ENCODE results near the gene OPRM1. TPM values are rescaled to one million over a fixed set of nuclear protein-coding genes. Genes with fewer than 3 reads are reported as not detected.

OPRM1 gene
- total RNA-seq, 1 experiment from 2014 or later: not detected

DNA sequence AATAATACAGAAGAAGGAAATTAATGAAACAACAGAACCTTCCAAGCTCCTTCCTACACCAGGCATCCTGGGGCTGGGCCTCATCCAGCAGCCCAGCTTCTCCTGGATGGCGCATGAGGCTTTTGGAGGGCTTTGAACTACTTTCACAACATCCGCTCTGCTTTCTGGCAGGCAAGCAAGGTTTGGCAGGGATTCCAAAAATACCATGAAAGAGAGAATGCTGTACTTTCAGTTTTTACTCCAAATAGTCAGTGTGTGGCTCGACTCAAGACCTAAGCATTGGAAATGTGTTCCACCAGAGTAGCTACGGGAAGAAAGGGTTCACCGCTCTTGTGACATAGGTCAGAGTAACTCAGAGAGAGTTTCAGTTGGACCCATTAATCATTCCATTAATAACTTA is 125.4 kb downstream of the OPRM1 start:
- no peak overlapping the region for H3K4me3 ChIP-seq (replicated peaks in 1 of 2; ENCODE audit: low read depth in 1 of 2, low read length in 2 of 2)
- CTCF ChIA-PET: no interaction called here
- ATAC-seq (no peak), DNase-seq (ENCODE audit: low read depth, low spot score) (no peak)
- POLR2A ChIA-PET: no interaction called here
- no peaks in the 10 kb centered on the region for H3K4me1 ChIP-seq (ENCODE audit: control insufficient read depth in 1 of 2, insufficient read depth in 2 of 2, low read length in 2 of 2)
- RAD21 ChIA-PET (ENCODE audit: low non-redundant PET in 1 of 2, low total read pairs in 2 of 2, uncharacterized antibody in 2 of 2, unreplicated experiment in 2 of 2): no interaction called here
- H3K9ac ChIP-seq (ENCODE audit: low read length): no peak overlapping the region
- BruUV-seq (replicated peaks): no TSS peak
- no peaks in the 10 kb centered on the region for H4K20me1 ChIP-seq (ENCODE audit: insufficient read depth)
- H3K36me3 ChIP-seq (ENCODE audit: control insufficient read depth in 1 of 2, insufficient read depth in 2 of 2, low read length in 2 of 2): no peaks in the 10 kb centered on the region
- intact Hi-C loops (cut with micrococcal nuclease): no loop called here
- 0 out of 2 replicates have a peak, but pooled peaks cover 2% of the 10 kb centered on the region for H3K9me2 ChIP-seq (ENCODE audit: insufficient read depth)
- no peaks in the 10 kb centered on the region for H3K9me3 ChIP-seq (ENCODE audit: control insufficient read depth in 1 of 2, insufficient read depth in 1 of 2, low read depth in 1 of 2, low read length in 2 of 2)
- TF ChIP-seq TCF7L2 (IDR thresholded peaks at IDR 0.05; ENCODE audit: borderline replicate concordance, extremely low read depth, insufficient read depth, insufficient read length) (no peak), YY1 (IDR thresholded peaks at IDR 0.05; ENCODE audit: extremely low read depth, insufficient replicate concordance, low read depth, low read length) (no peak), CBX3 (IDR thresholded peaks at IDR 0.05; ENCODE audit: low read depth) (no peak), ZFX (IDR thresholded peaks at IDR 0.05) (no peak), ELF1 (IDR thresholded peaks at IDR 0.05; ENCODE audit: borderline replicate concordance, low read depth) (no peak), ZNF274 (IDR thresholded peaks at IDR 0.05; ENCODE audit: low read depth, low read length) (no peak), RAD21 (IDR thresholded peaks at IDR 0.05; ENCODE audit: low read depth) (no peak), JUND (IDR thresholded peaks at IDR 0.05) (no peak), POLR2A (IDR thresholded peaks at IDR 0.05; ENCODE audit: borderline replicate concordance, extremely low read depth, insufficient read depth, insufficient read length) (no peak), CEBPB (IDR thresholded peaks at IDR 0.05; ENCODE audit: low read depth) (no peak), EZH2phosphoT487 (IDR thresholded peaks at IDR 0.05; ENCODE audit: borderline replicate concordance) (no peak), SP1 (IDR thresholded peaks at IDR 0.05; ENCODE audit: low read depth) (no peak), EGR1 (IDR thresholded peaks at IDR 0.05; ENCODE audit: low read depth) (no peak), EZH2 (IDR thresholded peaks at IDR 0.05) (no peak), FOSL1 (IDR thresholded peaks at IDR 0.05; ENCODE audit: low read depth) (no peak), SRF (IDR thresholded peaks at IDR 0.05; ENCODE audit: low read depth) (no peak)
- TF ChIP-seq, protein P1, sequence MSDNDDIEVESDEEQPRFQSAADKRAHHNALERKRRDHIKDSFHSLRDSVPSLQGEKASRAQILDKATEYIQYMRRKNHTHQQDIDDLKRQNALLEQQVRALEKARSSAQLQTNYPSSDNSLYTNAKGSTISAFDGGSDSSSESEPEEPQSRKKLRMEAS (IDR thresholded peaks at IDR 0.05): no peak
- TF ChIP-seq, protein P2, sequence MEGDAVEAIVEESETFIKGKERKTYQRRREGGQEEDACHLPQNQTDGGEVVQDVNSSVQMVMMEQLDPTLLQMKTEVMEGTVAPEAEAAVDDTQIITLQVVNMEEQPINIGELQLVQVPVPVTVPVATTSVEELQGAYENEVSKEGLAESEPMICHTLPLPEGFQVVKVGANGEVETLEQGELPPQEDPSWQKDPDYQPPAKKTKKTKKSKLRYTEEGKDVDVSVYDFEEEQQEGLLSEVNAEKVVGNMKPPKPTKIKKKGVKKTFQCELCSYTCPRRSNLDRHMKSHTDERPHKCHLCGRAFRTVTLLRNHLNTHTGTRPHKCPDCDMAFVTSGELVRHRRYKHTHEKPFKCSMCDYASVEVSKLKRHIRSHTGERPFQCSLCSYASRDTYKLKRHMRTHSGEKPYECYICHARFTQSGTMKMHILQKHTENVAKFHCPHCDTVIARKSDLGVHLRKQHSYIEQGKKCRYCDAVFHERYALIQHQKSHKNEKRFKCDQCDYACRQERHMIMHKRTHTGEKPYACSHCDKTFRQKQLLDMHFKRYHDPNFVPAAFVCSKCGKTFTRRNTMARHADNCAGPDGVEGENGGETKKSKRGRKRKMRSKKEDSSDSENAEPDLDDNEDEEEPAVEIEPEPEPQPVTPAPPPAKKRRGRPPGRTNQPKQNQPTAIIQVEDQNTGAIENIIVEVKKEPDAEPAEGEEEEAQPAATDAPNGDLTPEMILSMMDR (IDR thresholded peaks at IDR 0.05 in 2 of 3, conservative IDR thresholded peaks at IDR 0.05 in 1 of 3; ENCODE audit: borderline replicate concordance in 1 of 3, insufficient read depth in 1 of 3, low read depth in 2 of 3, low read length in 2 of 3): no peak
- TF ChIP-seq, protein P3, sequence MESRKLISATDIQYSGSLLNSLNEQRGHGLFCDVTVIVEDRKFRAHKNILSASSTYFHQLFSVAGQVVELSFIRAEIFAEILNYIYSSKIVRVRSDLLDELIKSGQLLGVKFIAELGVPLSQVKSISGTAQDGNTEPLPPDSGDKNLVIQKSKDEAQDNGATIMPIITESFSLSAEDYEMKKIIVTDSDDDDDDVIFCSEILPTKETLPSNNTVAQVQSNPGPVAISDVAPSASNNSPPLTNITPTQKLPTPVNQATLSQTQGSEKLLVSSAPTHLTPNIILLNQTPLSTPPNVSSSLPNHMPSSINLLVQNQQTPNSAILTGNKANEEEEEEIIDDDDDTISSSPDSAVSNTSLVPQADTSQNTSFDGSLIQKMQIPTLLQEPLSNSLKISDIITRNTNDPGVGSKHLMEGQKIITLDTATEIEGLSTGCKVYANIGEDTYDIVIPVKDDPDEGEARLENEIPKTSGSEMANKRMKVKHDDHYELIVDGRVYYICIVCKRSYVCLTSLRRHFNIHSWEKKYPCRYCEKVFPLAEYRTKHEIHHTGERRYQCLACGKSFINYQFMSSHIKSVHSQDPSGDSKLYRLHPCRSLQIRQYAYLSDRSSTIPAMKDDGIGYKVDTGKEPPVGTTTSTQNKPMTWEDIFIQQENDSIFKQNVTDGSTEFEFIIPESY (IDR thresholded peaks at IDR 0.05; ENCODE audit: extremely low read depth, insufficient replicate concordance, low read length): no peak
- TF ChIP-seq, protein P4, sequence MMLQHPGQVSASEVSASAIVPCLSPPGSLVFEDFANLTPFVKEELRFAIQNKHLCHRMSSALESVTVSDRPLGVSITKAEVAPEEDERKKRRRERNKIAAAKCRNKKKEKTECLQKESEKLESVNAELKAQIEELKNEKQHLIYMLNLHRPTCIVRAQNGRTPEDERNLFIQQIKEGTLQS (IDR thresholded peaks at IDR 0.05): no peak
- H2AFZ ChIP-seq (ENCODE audit: low read depth, low read length, poor library complexity, severe bottlenecking): no peak overlapping the region
- H3K79me2 ChIP-seq (ENCODE audit: insufficient read depth, low read length): no peaks in the 10 kb centered on the region
- H3K27ac ChIP-seq (ENCODE audit: low read depth, low read length): no peak overlapping the region
- H3K4me2 ChIP-seq (ENCODE audit: low read length): no peak overlapping the region
- H3K27me3 ChIP-seq (ENCODE audit: insufficient read depth, low read length): no peaks in the 10 kb centered on the region
